CD4-positive, alpha-beta T cell treated with Interleukin-4 for 4 hours (primary cell): ENCODE results near the gene FLACC1.
"Not testable (repeated sequence)": the region's sequence is repeated elsewhere in the genome, so short reads cannot be mapped to it uniquely, and the experiment has no call there.

Source experiments
- DNase-seq: peaks from one replicate; pipeline ENCODE4 v3.0.0-alpha.2; 2020

Gene FLACC1

DNA sequence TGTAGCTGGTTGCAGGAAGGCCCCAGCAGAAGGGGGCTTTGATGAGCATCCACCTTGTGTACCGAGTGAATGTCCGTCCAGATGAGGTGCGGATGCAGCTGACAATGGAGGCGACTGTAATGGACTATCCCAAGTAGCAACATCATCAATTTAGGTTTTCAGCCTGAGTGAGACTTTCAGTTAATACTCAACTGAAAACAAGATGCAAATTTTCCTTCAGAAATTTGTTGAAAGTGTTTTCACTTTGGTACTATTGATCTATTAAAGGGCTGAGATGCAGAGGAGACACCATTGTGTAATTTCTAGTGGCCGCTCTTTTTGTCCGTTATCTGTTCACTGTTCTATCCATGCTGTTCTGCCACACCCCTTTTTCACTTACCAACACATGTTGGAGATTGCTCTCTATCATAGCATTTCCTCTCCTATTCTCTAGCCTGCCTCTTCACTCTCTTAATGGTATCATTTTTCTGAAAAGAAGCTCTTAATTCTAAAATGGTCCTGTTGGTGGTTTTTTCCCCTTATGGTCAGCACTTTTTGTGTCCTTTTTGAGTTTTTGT, 108.8 kb downstream of the FLACC1 start:
- no peak for DNase-seq

- no peak for DNase-seq
These were observed 110.9 kb downstream of the FLACC1 start for GRCh38 chr2:201246280-201246679.

DNA sequence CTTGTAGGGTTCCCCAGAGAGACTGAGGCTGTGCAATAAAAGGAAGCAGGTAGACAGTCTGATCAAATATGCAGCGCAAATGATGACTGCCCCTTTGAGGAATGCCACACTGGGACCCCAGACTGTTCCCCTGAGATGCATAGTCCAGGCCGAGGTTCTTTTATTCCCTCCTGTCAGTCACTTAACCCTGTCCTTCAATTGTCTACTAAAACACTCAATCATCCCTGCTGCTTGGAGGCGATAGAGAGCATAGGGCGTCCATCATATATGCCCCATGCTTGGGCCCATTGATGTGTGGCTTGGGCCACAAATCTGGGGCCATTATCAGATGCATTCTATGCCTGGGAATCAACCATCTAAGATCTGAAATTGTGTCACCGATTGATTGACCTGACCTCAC, 112.3 kb downstream of the FLACC1 start:
- no peak for DNase-seq

- no peak for DNase-seq
These were observed 114.4 kb downstream of the FLACC1 start for GRCh38 chr2:201242571-201243277.

- DNase-seq, result not testable (repeated sequence)
These were observed 117.8 kb downstream of the FLACC1 start for GRCh38 chr2:201239167-201239935.
